ENCODE measurements around the gene SH3RF3.

The SH3RF3 gene

GRCh38 chr2:109510136-109511028, 381.4 kb downstream of the SH3RF3 start:
- Histone ChIP-seq H3K27me3 (ENCODE audit: insufficient read depth, poor library complexity, severe bottlenecking) (no peaks in the 10 kb centered on the region), H3K27ac (ENCODE audit: poor library complexity, severe bottlenecking) (no peak overlapping the region), H3K9me3 (ENCODE audit: severe bottlenecking) (no peaks in the 10 kb centered on the region), H3K4me1 (ENCODE audit: insufficient read depth, poor library complexity, severe bottlenecking) (peaks cover 3% of the 10 kb centered on the region), H3K36me3 (ENCODE audit: low read depth) (no peaks in the 10 kb centered on the region), H3K4me3 (ENCODE audit: severe bottlenecking) (no peak overlapping the region)
- TF ChIP-seq CTCF (IDR thresholded peaks at IDR 0.05; ENCODE audit: poor library complexity, severe bottlenecking): peak; percentile 92
- peak; percentile 68 for ATAC-seq (ENCODE audit: low read depth)
- no peak for DNase-seq (ENCODE audit: low spot score)

DNA sequence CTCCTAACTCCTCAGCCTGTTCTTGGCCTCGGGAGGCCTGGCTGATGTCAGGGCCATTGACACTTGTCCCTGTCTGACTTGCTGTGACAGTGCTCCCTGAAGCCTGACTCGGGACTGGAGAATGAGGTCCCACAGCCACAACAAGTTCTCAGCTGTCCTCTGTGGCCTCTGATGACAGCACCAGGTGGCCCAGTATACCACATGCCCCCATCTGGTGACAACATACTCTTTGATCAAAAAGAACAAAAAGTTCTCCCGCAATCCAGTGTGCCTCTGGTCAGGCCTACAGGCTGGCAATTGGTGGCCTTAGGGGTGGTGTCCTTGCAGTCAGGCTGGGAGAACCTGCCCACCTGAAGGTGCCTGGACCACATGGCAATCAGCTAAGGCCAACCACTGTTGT, 382.2 kb downstream of the SH3RF3 start:
- H3K27me3 ChIP-seq (ENCODE audit: insufficient read depth, poor library complexity, severe bottlenecking): no peaks in the 10 kb centered on the region
- no peaks in the 10 kb centered on the region for H3K9me3 ChIP-seq (ENCODE audit: severe bottlenecking)
- DNase-seq (ENCODE audit: low spot score) (no peak), ATAC-seq (ENCODE audit: low read depth) (no peak)
- H3K36me3 ChIP-seq (ENCODE audit: low read depth): no peaks in the 10 kb centered on the region
- H3K27ac ChIP-seq (ENCODE audit: poor library complexity, severe bottlenecking): no peak overlapping the region
- H3K4me3 ChIP-seq (ENCODE audit: severe bottlenecking): no peak overlapping the region
- no peak for TF ChIP-seq CTCF (IDR thresholded peaks at IDR 0.05; ENCODE audit: poor library complexity, severe bottlenecking)
- peaks cover 3% of the 10 kb centered on the region for H3K4me1 ChIP-seq (ENCODE audit: insufficient read depth, poor library complexity, severe bottlenecking)

- ATAC-seq (ENCODE audit: low read depth) (no peak), DNase-seq (ENCODE audit: low spot score) (no peak)
- Histone ChIP-seq H3K27me3 (ENCODE audit: insufficient read depth, poor library complexity, severe bottlenecking) (no peaks in the 10 kb centered on the region), H3K9me3 (ENCODE audit: severe bottlenecking) (no peaks in the 10 kb centered on the region), H3K4me3 (ENCODE audit: severe bottlenecking) (no peak overlapping the region), H3K4me1 (ENCODE audit: insufficient read depth, poor library complexity, severe bottlenecking) (peaks cover 3% of the 10 kb centered on the region), H3K27ac (ENCODE audit: poor library complexity, severe bottlenecking) (no peak overlapping the region), H3K36me3 (ENCODE audit: low read depth) (no peaks in the 10 kb centered on the region)
- no peak for TF ChIP-seq CTCF (IDR thresholded peaks at IDR 0.05; ENCODE audit: poor library complexity, severe bottlenecking)
Observed at GRCh38 chr2:109512076-109512475, 383.1 kb downstream of the SH3RF3 start.

DNA sequence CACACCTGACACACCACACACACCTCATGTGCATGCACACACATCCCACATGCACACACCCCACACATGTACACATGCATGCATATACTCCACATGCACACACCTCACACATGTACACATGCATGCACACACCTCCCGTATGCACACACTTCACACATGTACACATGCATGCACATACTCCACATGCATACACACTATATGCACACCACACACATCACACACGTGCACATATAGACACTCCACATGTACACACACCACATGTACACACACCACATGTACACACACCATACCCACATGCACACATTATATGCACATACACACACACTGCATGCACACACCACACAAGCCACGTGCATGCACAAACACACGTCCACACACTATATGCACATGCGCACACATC, 384.2 kb downstream of the SH3RF3 start:
- Histone ChIP-seq H3K9me3 (ENCODE audit: severe bottlenecking) (no peaks in the 10 kb centered on the region), H3K4me1 (ENCODE audit: insufficient read depth, poor library complexity, severe bottlenecking) (peaks cover 3% of the 10 kb centered on the region), H3K4me3 (ENCODE audit: severe bottlenecking) (no peak overlapping the region), H3K27ac (ENCODE audit: poor library complexity, severe bottlenecking) (no peak overlapping the region), H3K27me3 (ENCODE audit: insufficient read depth, poor library complexity, severe bottlenecking) (no peaks in the 10 kb centered on the region), H3K36me3 (ENCODE audit: low read depth) (no peaks in the 10 kb centered on the region)
- no peak for TF ChIP-seq CTCF (IDR thresholded peaks at IDR 0.05; ENCODE audit: poor library complexity, severe bottlenecking)
- no peak for DNase-seq (ENCODE audit: low spot score)
- ATAC-seq (ENCODE audit: low read depth): no peak

All from RWPE2 (cell line).